H1 (cell line): ENCODE measurements around the gene VSTM2B. TPM values are rescaled to one million over a fixed set of nuclear protein-coding genes. Genes with fewer than 3 reads are reported as not detected.

ENCODE experiments used
- CTCF ChIA-PET: fragments of 300-600 bp; sonication (Branson Sonifier 250); formaldehyde crosslinking; loops from one replicate; lab custom pipeline; 2021; ENCODE audit not compliant: partially characterized antibody; lab: Charles Lee
- POLR2A ChIA-PET: fragments of 300-600 bp; sonication (Branson Sonifier 250); formaldehyde crosslinking; loops from one replicate; lab custom pipeline; 2021; ENCODE audit warnings: inconsistent platforms; ENCODE audit not compliant: partially characterized antibody; lab: Charles Lee
- DNase-seq, 2 experiments: peaks; one replicate each; pipeline versions ENCODE4 v3.0.0 to v3.0.0-alpha.2; 2010 to 2022; ENCODE audit warnings: low spot score in 2 of 2, low read depth in 1 of 2, mixed read lengths in 1 of 2
- FAIRE-seq: peaks from 2 replicates; lab custom pipeline; 2011; peaks lifted over from hg19 to GRCh38; lab: Jason Lieb, UNC
- H2AFZ ChIP-seq: 2 replicates; pipeline ENCODE4 v1.8.1; 2012; ENCODE audit warnings: low read length, inconsistent platforms
- H2AK5ac ChIP-seq: 2 replicates; pipeline ENCODE4 v1.6.1; 2013; ENCODE audit warnings: low read depth, low read length
- H2BK120ac ChIP-seq: replicated peaks from 2 replicates; pipeline ENCODE3; 2013; ENCODE audit warnings: low read depth, low read length, inconsistent platforms
- H2BK12ac ChIP-seq: 2 replicates; pipeline ENCODE4 v1.6.1; 2013; ENCODE audit warnings: low read depth, low read length
- H2BK15ac ChIP-seq: 2 replicates; pipeline ENCODE4 v1.6.1; 2013; ENCODE audit warnings: low read length
- H2BK20ac ChIP-seq: 2 replicates; pipeline ENCODE4 v1.6.1; 2013; ENCODE audit warnings: low read length
- H2BK5ac ChIP-seq: 2 replicates; pipeline ENCODE4 v1.6.1; 2013; ENCODE audit warnings: low read depth, low read length
- H3K14ac ChIP-seq: 2 replicates; pipeline ENCODE4 v1.6.1; 2013; ENCODE audit warnings: inconsistent platforms; ENCODE audit not compliant: insufficient read length
- H3K18ac ChIP-seq: 2 replicates; pipeline ENCODE4 v1.6.1; 2013; ENCODE audit warnings: low read length; ENCODE audit errors: extremely low read depth
- H3K23ac ChIP-seq: 2 replicates; pipeline ENCODE4 v1.6.1; 2013; ENCODE audit warnings: inconsistent platforms; ENCODE audit not compliant: insufficient read length
- H3K23me2 ChIP-seq: 2 replicates; pipeline ENCODE4 v1.6.1; 2013; ENCODE audit warnings: low read depth, low read length
- H3K27ac ChIP-seq: 2 replicates; pipeline ENCODE4 v1.6.1; 2011; ENCODE audit warnings: low read depth, low read length, inconsistent platforms
- H3K27me3 ChIP-seq, 4 experiments: replicated peaks in 1 of 4; 1 replicate in 1 of 4; 2 replicates in 3 of 4; pipeline versions ENCODE4 v1.6.1 to v1.8.1; 2011 to 2013; ENCODE audit warnings: low read length in 3 of 4, mild to moderate bottlenecking in 3 of 4, inconsistent platforms in 2 of 4, mixed read lengths in 2 of 4, moderate library complexity in 1 of 4; ENCODE audit not compliant: control insufficient read depth in 3 of 4, insufficient read depth in 3 of 4; ENCODE audit errors: extremely low read depth in 1 of 4
- H3K36me3 ChIP-seq, 4 experiments: 2 replicates each; pipeline versions ENCODE4 v1.6.1 to v1.8.1; 2011 to 2013; ENCODE audit warnings: mild to moderate bottlenecking in 4 of 4, low read length in 3 of 4, moderate library complexity in 2 of 4, control low read depth in 1 of 4, inconsistent platforms in 1 of 4; ENCODE audit not compliant: insufficient read depth in 4 of 4, control insufficient read depth in 2 of 4
- H3K4ac ChIP-seq: replicated peaks from 2 replicates; pipeline ENCODE3; 2013; ENCODE audit warnings: low read length, low read depth, mixed read lengths, inconsistent platforms; ENCODE audit not compliant: insufficient read length
- H3K4me1 ChIP-seq, 4 experiments: replicated peaks in 1 of 4; 1 replicate in 1 of 4; 2 replicates in 3 of 4; pipeline versions ENCODE4 v1.6.1 to v1.8.1; 2011 to 2013; ENCODE audit warnings: low read length in 3 of 4, inconsistent platforms in 2 of 4, mixed read lengths in 1 of 4; ENCODE audit not compliant: insufficient read depth in 4 of 4, control insufficient read depth in 3 of 4
- H3K4me2 ChIP-seq, 2 experiments: 2 replicates each; pipeline versions ENCODE4 v1.6.1 to v1.8.1; 2011 to 2013; ENCODE audit warnings: low read depth in 2 of 2, low read length in 2 of 2, control low read depth in 1 of 2, inconsistent platforms in 1 of 2, mild to moderate bottlenecking in 1 of 2; ENCODE audit not compliant: insufficient read depth in 1 of 2
- H3K4me3 ChIP-seq, 4 experiments: fragments of 200-600, 300-600 bp in 1 of 4; sonication (generic), shearing (Covaris generic), sonication (Bioruptor Twin) in 1 of 4; 2 replicates each; pipeline versions ENCODE4 v1.5.1 to v1.8.1; 2011 to 2016; ENCODE audit warnings: low read length in 4 of 4, low read depth in 3 of 4, control low read depth in 2 of 4, inconsistent platforms in 2 of 4, mild to moderate bottlenecking in 2 of 4, mixed read lengths in 1 of 4, moderate library complexity in 1 of 4; ENCODE audit not compliant: insufficient read depth in 2 of 4; ENCODE audit errors: extremely low read depth in 1 of 4
- H3K56ac ChIP-seq: replicated peaks from 2 replicates; pipeline ENCODE3; 2013; ENCODE audit warnings: low read depth, mild to moderate bottlenecking, mixed read lengths, low read length, inconsistent platforms; ENCODE audit not compliant: insufficient read length
- H3K79me1 ChIP-seq: 2 replicates; pipeline ENCODE4 v1.6.1; 2013; ENCODE audit warnings: low read depth, low read length, control low read depth
- H3K79me2 ChIP-seq, 2 experiments: 2 replicates each; pipeline versions ENCODE4 v1.6.1 to v1.8.1; 2012 to 2013; ENCODE audit warnings: low read length in 2 of 2, mild to moderate bottlenecking in 2 of 2, inconsistent platforms in 1 of 2; ENCODE audit not compliant: insufficient read depth in 2 of 2, control insufficient read depth in 1 of 2
- H3K9ac ChIP-seq, 4 experiments: replicated peaks in 1 of 4; 1 replicate in 1 of 4; 2 replicates in 3 of 4; pipeline versions ENCODE4 v1.6.1 to v1.8.1; 2011 to 2013; ENCODE audit warnings: low read depth in 3 of 4, low read length in 3 of 4, control low read depth in 2 of 4, mild to moderate bottlenecking in 2 of 4, moderate library complexity in 2 of 4, inconsistent platforms in 1 of 4; ENCODE audit errors: extremely low read depth in 1 of 4
- H3K9me3 ChIP-seq, 2 experiments: 2 replicates each; pipeline versions ENCODE4 v1.6.1 to v1.8.1; 2012 to 2013; ENCODE audit warnings: mild to moderate bottlenecking in 2 of 2, moderate library complexity in 2 of 2, control low read depth in 1 of 2, inconsistent platforms in 1 of 2, low read depth in 1 of 2, low read length in 1 of 2, mixed read lengths in 1 of 2; ENCODE audit not compliant: insufficient read depth in 2 of 2
- H4K20me1 ChIP-seq, 2 experiments: replicated peaks in 1 of 2; 2 replicates each; pipeline versions ENCODE3 to v1.8.1; 2011 to 2013; ENCODE audit warnings: inconsistent platforms in 2 of 2, low read length in 2 of 2, mild to moderate bottlenecking in 1 of 2; ENCODE audit not compliant: insufficient read depth in 2 of 2, control insufficient read depth in 1 of 2
- H4K5ac ChIP-seq: 2 replicates; pipeline ENCODE4 v1.6.1; 2013; ENCODE audit warnings: low read length, low read depth, mixed read lengths, inconsistent platforms; ENCODE audit not compliant: insufficient read length
- H4K8ac ChIP-seq: 2 replicates; pipeline ENCODE4 v1.8.0; 2013; ENCODE audit warnings: mild to moderate bottlenecking, moderate library complexity, low read length, inconsistent platforms; ENCODE audit not compliant: insufficient read depth; ENCODE audit errors: extremely low read depth
- H4K91ac ChIP-seq: replicated peaks from 2 replicates; pipeline ENCODE3; 2013; ENCODE audit warnings: low read length, mixed read lengths, inconsistent platforms; ENCODE audit not compliant: insufficient read length
- BRCA1 ChIP-seq: IDR thresholded peaks from 2 replicates; pipeline ENCODE4 v1.6.1; 2012; ENCODE audit warnings: low read depth, low read length, improper control_type of control experiment
- EGR1 ChIP-seq: IDR thresholded peaks from 2 replicates; pipeline ENCODE4 v1.6.1; 2011; ENCODE audit warnings: low read depth, low read length, borderline replicate concordance
- MAX ChIP-seq: IDR thresholded peaks from 2 replicates; pipeline ENCODE4 v1.6.1; 2012; ENCODE audit warnings: inconsistent platforms
- NRF1 ChIP-seq: IDR thresholded peaks from 2 replicates; pipeline ENCODE4 v1.6.1; 2011; ENCODE audit warnings: mild to moderate bottlenecking, low read depth, low read length, improper control_type of control experiment
- POLR2A ChIP-seq, 2 experiments: IDR thresholded peaks; 1 replicate in 1 of 2; 2 replicates in 1 of 2; pipeline ENCODE4 v1.6.1; 2011; ENCODE audit warnings: low read depth in 2 of 2, low read length in 2 of 2, mild to moderate bottlenecking in 2 of 2; ENCODE audit errors: control extremely low read depth in 1 of 2
- RBBP5 ChIP-seq: IDR thresholded peaks from 2 replicates; pipeline ENCODE4 v1.7.1; 2012; ENCODE audit warnings: low read depth, mild to moderate bottlenecking, inconsistent platforms, low read length, moderate library complexity, borderline replicate concordance
- RNF2 ChIP-seq: fragments of 200-900, 300-1000 bp; sonication (generic); IDR thresholded peaks from 2 replicates; pipeline ENCODE4 v1.7.1; 2016; ENCODE audit warnings: borderline replicate concordance, low read depth, mild to moderate bottlenecking, antibody characterized with exemption, low read length; ENCODE audit not compliant: poor library complexity, severe bottlenecking; ENCODE audit errors: missing control alignments
- SP4 ChIP-seq: IDR thresholded peaks from 2 replicates; pipeline ENCODE4 v1.6.1; 2012; ENCODE audit warnings: low read length, inconsistent platforms
- SUZ12 ChIP-seq: fragments of 200-600 bp; sonication (generic); IDR thresholded peaks from 2 replicates; pipeline ENCODE4 v1.6.1; 2012; ENCODE audit warnings: mild to moderate bottlenecking, inconsistent platforms, low read length, moderate library complexity, mixed read lengths
- TBP ChIP-seq: IDR thresholded peaks from 2 replicates; pipeline ENCODE4 v1.6.1; 2011; ENCODE audit warnings: low read depth, low read length, improper control_type of control experiment
- YY1 ChIP-seq: IDR thresholded peaks from 2 replicates; pipeline ENCODE4 v1.6.1; 2011; ENCODE audit warnings: low read depth, mild to moderate bottlenecking, low read length
- ZNF274 ChIP-seq: IDR thresholded peaks from 2 replicates; pipeline ENCODE4 v1.7.0; 2012; ENCODE audit warnings: low read length, borderline replicate concordance; ENCODE audit errors: extremely low read depth
- WGBS, 2 experiments: shearing (Covaris generic) in 1 of 2; methylation state at CpG; one replicate each; pipeline versions ENCODE4 v1.1.6 to v1.1.7; 2013 to 2015; ENCODE audit warnings: low lambda C conversion rate in 2 of 2, mixed read lengths in 2 of 2, inconsistent platforms in 1 of 2, low coverage in 1 of 2, missing lambda C conversion rate in 1 of 2; ENCODE audit not compliant: insufficient replicate concordance in 2 of 2, insufficient coverage in 1 of 2, insufficient read length in 1 of 2; ENCODE audit errors: extremely low coverage in 1 of 2, missing lambda C conversion rate in 1 of 2; 5-methylcytosine and 5-hydroxymethylcytosine counted together
- polyA plus RNA-seq, 7 experiments: library from polyadenylated mRNA; depleted of rRNA in 3 of 7; stranded (reverse) in 5 of 7; unstranded in 2 of 7; fragments of >200 nt in 5 of 7; fragments of 200-250 nt in 2 of 7; gene quantifications; 1 replicate in 5 of 7; 2 replicates in 1 of 7; 4 replicates in 1 of 7; pipeline versions ENCODE4 v1.2.1 to v1.2.3, GENCODE V29; 2011 to 2013; ENCODE audit warnings: missing spikeins in 2 of 7, mixed read lengths in 2 of 7
- total RNA-seq: library from RNA; stranded (reverse); fragmentation: NEBNext Ultra II Directional; extraction: Animal tissue kit (Norgen Biotek cat#: 25700); gene quantifications from 2 replicates; pipeline ENCODE4 v1.2.1, GENCODE V29; 2021
- TF ChIP-seq, protein P1 (sequence below): IDR thresholded peaks from 2 replicates; pipeline ENCODE4 v1.6.1; 2012; ENCODE audit warnings: low read length, inconsistent platforms

The VSTM2B gene
- total and polyA plus RNA-seq, 2 of the 8 experiments (the other 6 are each of a cell fraction or from before 2014, with no cell fraction given), result 0.82 to 1.5 TPM

- no peak overlapping the region for H3K4me2 ChIP-seq
- H3K27me3 ChIP-seq, result no peaks in the 10 kb centered on the region; a peak in 1 of 7 replicates
- H2AFZ ChIP-seq, result no peak overlapping the region
- no peaks in the 10 kb centered on the region for H3K36me3 ChIP-seq
- no peak overlapping the region for H3K18ac ChIP-seq
- no peak overlapping the region for H3K14ac ChIP-seq
- H3K9ac ChIP-seq, result no peak overlapping the region
- FAIRE-seq, result no peak
- no peak overlapping the region for H2BK20ac ChIP-seq
- POLR2A ChIA-PET, result no interaction called here
- H3K23me2 ChIP-seq, result no peaks in the 10 kb centered on the region
- no peak overlapping the region for H2AK5ac ChIP-seq
- no peak overlapping the region for H3K27ac ChIP-seq
- H3K79me1 ChIP-seq, result no peaks in the 10 kb centered on the region
- H3K4me1 ChIP-seq, result peaks cover 0 to 3% (median under 1%) of the 10 kb centered on the region in 4 experiments; a peak in 3 of 7 replicates
- no peak overlapping the region for H4K5ac ChIP-seq
- H2BK120ac ChIP-seq, result no peak overlapping the region
- DNase-seq, result no peak
- CTCF ChIA-PET, result interaction anchor here (0.7 to 2.2 kb wide), 7 partner anchors 9 to 199 kb away, joined by 3 to 16 read pairs (median 4); no protein-coding TSS in a partner anchor
- H3K4me3 ChIP-seq, result no peak overlapping the region
- no peak overlapping the region for H2BK5ac ChIP-seq
- no peak overlapping the region for H3K23ac ChIP-seq
- no peaks in the 10 kb centered on the region for H3K9me3 ChIP-seq
- no peak overlapping the region for H2BK12ac ChIP-seq
- no peak overlapping the region for H4K8ac ChIP-seq
- H3K56ac ChIP-seq, result no peak overlapping the region
- H4K20me1 ChIP-seq, result no peaks in the 10 kb centered on the region
- no peaks in the 10 kb centered on the region for H3K79me2 ChIP-seq
- no peak overlapping the region for H2BK15ac ChIP-seq
- H4K91ac ChIP-seq, result no peak overlapping the region
- no peak overlapping the region for H3K4ac ChIP-seq
- WGBS, 2 experiments, result 89% methylated on average over 5 of the region's 5 CpGs; no CpG with 5 or more reads in 1 of the 2 experiments
- TF ChIP-seq RBBP5, result no peak
- TF ChIP-seq MAX, result no peak
- TF ChIP-seq RNF2, result no peak
- TF ChIP-seq EGR1, result no peak
- TF ChIP-seq SUZ12, result no peak
- TF ChIP-seq, protein P1, sequence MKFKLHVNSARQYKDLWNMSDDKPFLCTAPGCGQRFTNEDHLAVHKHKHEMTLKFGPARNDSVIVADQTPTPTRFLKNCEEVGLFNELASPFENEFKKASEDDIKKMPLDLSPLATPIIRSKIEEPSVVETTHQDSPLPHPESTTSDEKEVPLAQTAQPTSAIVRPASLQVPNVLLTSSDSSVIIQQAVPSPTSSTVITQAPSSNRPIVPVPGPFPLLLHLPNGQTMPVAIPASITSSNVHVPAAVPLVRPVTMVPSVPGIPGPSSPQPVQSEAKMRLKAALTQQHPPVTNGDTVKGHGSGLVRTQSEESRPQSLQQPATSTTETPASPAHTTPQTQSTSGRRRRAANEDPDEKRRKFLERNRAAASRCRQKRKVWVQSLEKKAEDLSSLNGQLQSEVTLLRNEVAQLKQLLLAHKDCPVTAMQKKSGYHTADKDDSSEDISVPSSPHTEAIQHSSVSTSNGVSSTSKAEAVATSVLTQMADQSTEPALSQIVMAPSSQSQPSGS, result no peak
- TF ChIP-seq NRF1, result no peak
- no peak for TF ChIP-seq ZNF274
- TF ChIP-seq TBP, result no peak
- no peak for TF ChIP-seq YY1
- no peak for TF ChIP-seq POLR2A (IDR thresholded peaks at IDR 0.05; ENCODE audit: control extremely low read depth in 1 of 2, low read depth in 2 of 2, low read length in 2 of 2)
- no peak for TF ChIP-seq SP4
- no peak for TF ChIP-seq BRCA1
Measured at GRCh38 chr19:29488316-29488715, 37.5 kb upstream of the VSTM2B start.
